Activated CD8-positive, alpha-beta memory T cell treated with anti-CD3 and anti-CD28 coated beads, Interleukin-2, amount 50 U/mL, for 48 hours (primary cell): Measurements from ENCODE around the gene DIO3.

Experiments
- DNase-seq: peaks from one replicate; pipeline ENCODE4 v3.0.0-alpha.2; 2020

DIO3 gene

DNA sequence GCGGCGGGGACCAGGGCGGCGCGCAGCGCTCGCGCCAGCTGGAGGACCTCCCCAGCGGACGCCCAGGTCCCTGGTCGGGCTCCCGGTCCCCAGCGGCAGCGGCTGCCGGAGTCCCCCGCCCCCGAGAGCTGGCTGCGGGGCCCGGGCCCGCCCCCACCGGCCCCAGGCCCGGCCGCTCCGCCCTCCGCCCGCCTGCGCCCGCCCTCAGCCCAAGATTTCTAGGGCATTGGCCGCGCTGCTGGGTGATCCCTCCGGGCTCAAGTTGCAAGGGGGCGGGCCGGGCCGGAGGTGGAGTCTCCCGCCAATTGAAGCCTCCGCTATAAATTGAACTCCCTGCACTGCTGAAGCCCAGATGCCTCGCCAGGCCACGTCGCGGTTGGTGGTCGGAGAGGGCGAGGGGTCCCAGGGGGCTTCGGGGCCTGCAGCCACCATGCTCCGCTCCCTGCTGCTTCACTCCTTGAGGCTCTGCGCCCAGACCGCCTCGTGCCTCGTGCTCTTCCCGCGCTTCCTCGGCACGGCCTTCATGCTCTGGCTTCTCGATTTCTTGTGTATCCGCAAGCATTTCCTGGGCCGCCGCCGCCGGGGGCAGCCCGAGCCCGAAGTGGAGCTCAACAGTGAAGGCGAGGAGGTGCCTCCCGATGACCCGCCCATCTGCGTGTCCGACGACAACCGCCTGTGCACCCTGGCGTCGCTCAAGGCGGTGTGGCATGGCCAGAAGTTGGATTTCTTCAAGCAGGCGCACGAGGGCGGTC lies at the start of gene DIO3:
DIO3 (plus strand) TSS at position 351 of the 752 bp plus-strand sequence.
- DNase-seq, result no peak

DNA sequence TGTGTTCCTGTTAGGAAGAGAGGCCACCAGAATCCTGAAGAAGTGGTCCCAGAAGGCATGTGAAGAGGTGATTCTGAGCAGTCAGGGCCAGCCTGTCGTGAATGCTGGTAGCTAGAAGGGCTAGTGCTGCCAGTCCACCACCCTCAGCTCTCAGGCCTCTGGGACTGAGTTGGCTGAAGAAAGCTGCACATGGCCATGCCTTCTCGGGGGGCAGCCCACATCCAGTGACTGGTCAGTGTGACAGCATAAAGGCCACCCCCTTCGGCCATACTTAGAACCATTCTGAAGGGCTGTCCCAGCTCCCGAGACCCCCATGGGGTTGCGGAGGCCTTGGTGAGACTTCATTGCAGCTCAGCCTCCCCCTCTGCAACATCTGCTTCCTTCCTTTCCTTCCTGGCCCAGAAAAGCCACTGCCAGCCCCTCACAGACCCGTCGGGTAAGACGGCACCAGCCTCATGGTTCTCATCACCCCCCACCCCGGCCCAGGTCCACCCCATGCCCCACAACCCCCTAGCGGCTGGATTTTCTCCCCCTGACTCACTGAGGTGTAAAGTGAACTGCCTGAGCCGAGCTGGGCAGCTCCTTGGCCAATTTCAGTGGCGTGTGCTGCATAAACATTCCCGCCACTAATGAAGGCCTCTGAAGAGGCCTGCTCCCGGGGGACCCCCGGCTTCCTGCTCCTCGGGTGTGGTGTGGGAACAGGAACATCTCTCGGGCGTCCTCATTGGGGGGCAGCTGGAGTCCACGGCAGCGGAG lies 49.5 kb upstream of the DIO3 start:
- DNase-seq, result no peak

DNA sequence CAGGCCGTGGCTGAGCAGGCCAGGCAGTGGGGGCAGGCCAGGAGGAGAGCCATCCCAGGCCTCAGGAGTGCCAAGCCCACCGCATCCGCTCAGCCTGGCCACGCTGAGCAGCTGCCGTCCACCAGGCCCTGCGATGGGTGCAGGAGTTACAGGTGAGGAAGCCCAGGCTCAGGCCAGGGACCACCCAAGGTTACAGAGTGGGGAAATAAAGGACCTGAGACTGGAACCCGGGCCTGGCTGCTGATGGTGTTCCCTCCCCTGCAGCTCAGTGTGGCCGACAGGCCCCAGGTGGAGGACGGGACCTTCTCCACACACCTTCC lies 49.0 kb upstream of the DIO3 start:
- no peak for DNase-seq

DNA sequence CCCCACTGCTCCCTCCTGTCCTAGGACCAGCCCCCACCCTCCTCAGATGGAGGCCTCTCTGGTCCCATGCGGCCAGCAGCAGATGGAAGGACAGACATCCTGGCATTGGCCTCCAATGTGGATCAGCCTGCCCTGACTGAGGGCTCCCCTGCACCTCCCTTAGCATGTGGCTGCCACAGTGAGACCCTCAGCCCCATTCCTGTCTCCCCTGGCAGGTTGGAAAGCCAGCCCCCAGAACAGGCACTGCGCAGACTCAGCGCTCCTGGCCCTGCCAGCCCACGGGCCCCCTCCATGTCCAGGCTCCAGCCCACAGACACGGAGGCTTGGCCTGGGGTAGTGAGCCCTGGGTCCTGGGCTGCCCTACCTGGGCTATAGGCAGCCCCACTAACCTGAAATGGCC lies 47.2 kb upstream of the DIO3 start:
- no peak for DNase-seq

DNA sequence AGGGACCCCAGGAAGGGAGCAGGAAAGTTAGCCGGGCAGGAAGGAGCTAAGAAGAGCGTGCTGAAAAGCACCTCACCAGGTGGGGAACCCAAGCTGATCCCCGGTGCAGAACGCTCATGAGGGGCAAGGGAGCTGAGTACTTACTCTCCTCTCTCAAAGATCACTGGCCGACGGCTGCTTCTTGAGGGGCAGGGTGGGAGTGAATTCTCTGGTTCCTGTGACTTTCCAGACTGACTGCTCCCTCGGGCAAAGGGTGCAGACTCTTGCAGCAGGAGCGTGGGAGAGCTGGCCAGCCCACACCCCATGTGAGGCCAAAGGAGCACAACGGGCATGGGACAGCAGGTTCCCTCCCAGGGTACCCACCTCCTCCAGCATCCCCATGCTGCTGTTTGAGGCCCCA lies 44.9 kb upstream of the DIO3 start:
- DNase-seq, result no peak

DNA sequence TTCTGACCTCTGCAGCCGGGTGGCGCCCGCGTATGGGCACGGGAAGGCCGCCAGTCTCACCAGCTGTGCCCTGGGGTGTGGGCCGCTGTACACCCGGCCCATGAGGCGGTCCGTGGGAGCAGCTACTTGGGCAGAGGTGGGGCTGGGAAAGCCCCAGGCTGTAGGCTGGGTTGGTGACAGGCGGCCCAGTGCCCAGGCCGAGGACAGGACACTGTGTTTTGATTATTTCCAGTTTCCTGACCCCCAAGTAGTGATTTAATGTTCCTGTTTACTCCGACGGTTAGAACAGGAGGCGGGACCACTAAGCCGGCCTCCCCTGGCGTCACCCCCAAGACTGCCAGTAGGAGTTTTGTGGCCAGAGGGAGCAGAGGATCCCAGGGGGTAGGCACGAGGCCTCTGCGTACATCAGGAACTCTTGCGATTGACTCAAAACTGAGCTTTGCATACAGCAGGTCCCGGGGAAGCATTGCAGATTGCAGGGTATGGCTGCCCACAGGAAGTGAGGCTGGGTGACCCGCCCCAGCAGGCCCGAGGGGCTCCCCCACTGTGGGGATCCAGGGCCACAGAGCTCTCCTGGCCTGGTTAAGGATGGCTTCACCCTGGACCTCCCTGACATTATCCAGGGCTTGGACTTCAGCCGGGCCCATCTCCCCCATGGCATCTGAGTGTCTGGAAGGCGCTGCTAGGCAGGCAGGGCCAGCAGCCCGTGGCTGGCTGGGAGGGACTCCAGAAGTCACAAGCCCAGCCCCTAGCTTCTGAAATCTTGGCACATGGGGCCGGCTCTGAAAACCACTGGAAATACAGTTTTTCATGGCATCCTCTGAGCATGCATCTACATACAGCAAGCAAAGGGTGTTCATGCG lies 42.5 kb upstream of the DIO3 start:
- DNase-seq, result no peak

DNA sequence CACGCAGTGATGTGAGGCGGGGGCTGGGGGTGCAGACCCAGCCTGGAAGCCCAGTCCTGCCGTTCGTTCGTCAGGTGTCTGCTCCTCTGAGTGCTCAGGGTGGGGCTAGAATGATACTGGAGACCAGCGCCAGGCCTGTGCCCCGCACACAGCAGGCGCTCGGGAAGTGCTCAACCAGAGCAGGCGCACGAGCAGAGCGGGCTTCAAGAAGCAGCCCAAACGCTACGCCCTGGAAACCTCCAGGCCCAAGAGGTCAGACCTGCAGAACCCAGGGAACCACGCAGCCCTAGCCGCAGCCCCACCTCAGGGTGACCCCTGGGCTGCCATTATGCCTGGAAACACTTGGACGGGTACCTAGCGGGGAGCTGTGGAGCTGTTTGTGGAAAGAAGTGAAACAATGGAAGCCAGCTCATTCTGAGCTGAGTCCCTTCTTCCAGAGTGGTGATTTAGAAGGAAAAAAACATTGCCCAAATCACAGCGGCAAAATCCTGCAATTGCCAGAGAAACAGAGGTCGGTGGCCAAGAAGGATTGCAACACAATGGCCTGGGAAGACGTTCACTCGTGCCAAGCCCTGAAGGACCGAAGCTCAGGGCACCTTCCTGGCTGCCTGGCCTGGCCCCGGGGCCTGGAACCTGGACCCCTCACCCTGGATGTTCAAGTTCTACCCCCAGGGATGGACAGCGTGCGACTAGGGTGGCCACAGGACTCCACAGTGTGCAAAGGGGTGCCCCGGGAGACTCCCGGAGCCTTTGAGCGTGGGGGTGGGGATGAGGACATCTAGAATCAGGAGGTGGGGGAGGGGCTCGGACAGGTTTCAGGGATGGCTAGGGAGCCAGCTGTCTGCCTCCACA lies 40.4 kb upstream of the DIO3 start:
- DNase-seq, result no peak

DNA sequence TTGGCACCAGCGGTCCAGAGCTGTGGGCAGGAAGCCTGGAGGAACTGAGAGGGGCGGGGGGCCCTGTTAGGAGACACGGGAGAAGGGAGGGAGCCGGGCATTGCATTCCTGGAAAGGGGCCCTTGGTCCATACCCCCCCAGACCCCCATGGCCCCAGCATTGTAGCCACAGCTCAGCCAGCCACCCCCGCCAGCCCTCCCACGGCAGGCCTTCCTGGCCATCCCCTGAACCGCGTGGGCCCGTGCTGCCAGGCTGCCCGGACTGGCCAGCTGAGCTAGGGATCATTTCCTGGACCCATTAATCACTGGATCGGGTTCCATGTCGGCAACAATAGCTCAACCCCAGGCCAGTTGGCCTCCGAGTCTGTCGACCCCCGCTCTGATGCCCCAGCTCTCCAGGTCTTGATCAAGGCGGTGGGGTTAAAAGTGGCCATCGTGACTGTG lies 39.8 kb upstream of the DIO3 start:
- DNase-seq, result no peak

DNA sequence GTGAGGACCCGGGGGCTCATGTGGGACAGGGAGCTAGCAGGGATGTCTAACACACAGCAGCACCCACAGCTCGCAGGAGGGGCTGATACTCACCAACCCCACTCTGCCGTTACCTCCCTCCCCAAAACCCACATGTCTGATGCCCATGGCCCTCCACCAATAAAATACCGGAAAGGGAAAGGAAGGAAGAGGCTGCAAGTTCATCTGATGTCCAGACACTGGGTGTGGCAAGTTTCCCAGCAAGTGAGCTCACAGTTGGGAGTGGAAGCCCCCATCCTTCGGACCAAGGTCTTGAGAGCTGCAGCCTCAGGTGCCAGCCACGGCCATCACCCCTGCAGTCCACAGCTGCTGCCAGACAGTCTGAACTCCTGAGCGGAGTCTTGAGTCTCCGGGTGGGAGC lies 39.3 kb upstream of the DIO3 start:
- no peak for DNase-seq

DNA sequence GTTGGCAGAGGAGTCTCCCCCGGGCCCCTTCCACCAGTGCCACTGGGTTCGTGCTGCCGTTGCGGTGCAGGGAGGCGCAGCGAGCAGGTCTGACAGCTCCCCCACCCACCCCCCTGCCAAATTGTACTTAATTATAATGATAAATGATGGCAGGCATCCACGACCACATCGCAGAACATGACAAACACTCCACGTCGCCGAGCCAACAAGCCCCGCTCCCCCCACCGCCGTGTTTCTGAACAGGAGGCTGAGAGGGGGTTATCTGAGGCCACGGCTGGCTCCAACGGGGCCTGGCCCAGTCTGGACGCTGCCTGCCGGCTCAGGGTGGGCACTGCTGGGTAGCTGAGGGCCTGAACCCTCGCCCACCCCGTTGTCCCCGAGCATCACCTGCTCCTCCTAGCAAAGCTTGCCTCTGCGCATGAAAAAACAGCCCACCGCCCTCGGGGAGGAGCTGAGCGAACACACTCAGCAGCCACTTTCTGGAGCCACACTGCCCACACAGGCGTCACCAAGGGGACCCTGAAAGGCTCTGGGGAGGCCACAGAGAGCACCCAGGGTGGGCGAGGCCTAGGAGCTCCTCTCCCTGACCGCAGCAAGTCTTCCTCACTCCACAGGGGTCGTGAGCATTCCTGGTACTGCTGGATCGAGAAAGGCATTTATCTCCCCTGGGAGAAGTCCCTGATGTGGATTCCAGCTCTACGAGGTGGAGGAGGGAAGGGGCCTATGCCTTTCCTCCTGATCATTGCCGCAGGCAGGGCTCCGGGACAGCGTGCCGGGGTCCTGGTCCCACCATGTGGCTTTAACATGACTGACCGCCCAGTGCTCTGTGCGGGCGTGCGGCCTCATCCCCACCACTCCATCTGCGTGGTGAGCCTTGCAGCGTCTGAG lies 35.4 kb upstream of the DIO3 start:
- no peak for DNase-seq

DNA sequence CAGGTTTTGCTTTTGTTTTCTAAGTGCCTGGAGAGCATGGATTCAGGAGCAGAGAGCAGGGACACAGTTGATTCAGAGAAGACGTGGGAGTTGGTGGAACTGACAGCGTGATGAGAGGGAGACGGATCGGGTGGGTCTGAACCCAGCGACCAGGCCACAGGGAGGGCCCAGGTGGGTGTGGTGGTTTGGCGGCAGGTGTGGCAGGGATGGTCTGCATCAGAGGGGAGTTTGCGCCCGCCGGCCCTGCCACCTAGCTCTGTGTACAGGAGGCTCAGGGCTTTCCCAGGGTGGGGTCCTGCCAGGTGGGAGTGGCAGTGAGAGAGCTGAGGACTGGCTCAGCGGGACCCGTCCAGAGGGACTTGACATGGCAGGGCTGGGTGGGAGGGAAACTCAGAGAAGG lies 33.3 kb upstream of the DIO3 start:
- DNase-seq, result no peak

DNA sequence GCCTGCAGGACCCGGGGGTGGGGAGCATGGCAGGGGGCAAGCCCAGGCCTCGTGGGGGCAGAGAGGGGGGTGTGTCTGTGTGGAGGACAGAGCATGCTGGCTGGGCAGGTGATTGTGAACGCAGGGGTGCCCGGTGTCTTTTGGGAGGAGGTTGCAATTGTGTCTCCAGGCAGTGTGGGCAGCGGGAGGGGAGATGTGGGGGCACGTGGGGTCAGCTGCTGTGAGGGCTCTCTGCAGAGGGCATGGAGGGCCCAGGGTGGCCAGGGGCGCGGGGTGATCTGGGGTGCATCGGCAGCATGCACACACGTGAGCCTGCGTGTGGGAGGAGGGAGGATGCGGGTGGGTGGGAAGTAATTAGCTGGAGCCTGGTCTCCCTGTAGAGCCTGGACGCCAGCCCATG lies 32.2 kb upstream of the DIO3 start:
- DNase-seq, result no peak

DNA sequence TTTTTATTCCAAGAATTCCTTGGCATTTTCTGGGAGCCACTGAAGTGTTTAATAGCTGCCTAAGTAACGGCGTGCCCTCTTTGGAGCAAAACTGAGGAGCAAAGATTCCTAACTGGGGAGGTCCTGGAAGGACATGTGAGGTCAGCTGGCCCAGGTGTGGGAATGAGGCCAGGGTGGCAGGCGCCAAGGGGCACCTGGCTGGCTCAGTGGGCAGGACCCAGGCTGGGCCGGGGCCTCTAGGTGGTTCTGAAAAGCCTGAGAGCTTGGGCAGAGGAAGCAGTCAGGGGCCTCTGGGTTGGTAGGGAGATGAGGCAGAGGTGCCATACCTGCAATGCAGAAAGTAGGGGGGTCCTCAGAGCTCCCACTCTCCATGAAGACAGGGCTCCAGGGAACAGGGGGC lies 27.1 kb upstream of the DIO3 start:
- DNase-seq, result no peak

DNA sequence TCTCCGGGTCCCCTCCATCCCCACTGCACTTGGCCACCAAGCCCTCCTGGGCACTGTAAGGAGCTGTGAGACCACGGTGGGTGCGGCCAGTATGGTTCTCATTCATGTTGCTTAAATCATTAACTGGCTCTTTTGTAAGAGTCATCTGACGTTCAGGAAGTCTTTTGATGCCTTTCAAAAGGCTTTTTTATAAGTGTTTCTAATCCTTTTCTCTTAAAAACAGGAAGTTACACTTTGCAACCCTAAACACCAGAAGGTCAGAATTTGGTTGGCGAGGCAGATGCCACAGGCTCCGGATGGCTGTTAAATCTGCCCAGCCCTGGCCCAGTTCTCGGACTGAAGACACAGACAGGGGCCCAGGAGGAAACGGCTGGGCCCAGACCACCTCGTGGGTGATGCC lies 26.1 kb upstream of the DIO3 start:
- no peak for DNase-seq

DNA sequence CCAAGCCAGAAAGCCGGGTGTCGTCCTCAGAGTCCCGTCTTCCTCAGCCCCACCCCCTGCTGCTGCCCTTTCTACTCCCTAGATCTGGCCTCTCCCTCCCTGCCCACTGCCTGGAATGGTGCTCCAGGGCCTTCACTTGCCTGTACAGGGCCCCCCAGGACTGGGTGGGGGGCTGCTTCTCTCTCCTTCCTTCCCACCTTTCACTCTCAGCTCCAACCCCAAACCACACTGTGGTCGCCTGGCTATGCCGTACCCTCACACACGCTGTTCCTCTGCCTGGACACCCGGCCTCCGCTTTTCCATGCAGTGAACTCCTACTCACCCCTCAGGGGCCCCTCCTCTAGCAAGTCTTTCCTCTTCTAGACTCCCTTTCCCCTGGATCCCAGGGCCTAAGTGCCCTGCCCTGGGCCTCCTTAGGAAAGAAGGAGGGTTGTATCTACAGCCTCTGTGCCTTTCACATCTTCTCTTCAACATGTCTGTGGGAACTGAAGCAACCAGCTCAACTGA lies 25.5 kb upstream of the DIO3 start:
- DNase-seq, result no peak

DNA sequence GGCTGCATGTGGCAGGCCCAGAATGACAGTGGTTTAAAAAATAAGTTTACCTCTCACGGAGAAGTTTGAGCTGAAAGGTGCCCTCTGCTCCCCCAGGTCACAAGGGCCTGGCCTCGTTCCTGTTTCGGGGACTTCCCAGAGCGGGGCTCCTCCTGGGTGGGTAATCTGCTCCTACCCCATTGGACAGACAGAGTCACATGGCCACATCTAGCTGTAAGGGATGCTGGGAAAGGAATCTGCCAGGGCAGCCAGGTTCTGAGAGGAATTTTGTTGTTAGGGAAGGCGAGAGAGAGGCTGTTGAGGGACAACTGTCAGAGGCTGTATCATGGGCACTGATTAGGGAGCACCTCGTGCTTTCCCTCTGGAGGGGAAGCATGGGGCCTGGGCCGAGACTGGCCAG lies 24.0 kb upstream of the DIO3 start:
- no peak for DNase-seq

DNA sequence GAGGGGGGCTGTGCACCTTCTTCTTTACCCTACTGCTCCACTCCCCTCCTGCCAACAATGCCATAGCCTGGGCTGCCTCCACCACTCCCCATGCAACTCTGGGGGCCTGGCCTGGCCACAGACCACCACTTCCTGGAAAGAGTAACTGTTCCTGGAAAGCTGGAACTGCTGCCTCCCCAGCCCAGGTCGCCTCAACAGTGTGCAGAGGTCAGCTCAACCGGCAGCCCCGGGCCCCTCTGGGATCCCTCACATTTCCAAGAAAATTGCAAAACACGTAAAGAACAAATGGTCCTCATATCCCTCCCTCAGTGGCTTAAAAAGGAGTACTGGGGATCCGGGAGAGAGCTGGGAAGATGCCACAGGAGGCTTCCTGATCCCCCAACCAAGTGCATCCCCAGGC lies 22.4 kb upstream of the DIO3 start:
- no peak for DNase-seq

DNA sequence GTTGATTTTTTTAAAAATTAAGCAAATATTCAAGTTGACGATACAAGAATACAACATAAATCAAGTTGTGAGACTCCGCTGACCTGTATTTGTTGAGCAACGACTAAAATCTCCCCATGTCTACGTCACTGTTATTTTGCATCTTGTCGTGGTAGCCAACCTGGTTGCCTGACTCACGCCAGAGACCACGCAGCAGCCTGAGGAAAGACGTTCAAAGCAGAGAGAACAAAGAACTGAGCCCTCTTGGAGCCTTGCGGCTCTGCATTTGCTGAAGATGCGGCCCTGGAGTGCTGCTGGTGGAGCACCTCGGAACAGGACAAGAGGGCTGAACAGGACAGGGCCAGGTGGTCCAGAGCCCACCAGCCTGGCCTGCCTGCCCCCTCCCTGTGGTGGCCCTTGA lies 21.4 kb upstream of the DIO3 start:
- no peak for DNase-seq

DNA sequence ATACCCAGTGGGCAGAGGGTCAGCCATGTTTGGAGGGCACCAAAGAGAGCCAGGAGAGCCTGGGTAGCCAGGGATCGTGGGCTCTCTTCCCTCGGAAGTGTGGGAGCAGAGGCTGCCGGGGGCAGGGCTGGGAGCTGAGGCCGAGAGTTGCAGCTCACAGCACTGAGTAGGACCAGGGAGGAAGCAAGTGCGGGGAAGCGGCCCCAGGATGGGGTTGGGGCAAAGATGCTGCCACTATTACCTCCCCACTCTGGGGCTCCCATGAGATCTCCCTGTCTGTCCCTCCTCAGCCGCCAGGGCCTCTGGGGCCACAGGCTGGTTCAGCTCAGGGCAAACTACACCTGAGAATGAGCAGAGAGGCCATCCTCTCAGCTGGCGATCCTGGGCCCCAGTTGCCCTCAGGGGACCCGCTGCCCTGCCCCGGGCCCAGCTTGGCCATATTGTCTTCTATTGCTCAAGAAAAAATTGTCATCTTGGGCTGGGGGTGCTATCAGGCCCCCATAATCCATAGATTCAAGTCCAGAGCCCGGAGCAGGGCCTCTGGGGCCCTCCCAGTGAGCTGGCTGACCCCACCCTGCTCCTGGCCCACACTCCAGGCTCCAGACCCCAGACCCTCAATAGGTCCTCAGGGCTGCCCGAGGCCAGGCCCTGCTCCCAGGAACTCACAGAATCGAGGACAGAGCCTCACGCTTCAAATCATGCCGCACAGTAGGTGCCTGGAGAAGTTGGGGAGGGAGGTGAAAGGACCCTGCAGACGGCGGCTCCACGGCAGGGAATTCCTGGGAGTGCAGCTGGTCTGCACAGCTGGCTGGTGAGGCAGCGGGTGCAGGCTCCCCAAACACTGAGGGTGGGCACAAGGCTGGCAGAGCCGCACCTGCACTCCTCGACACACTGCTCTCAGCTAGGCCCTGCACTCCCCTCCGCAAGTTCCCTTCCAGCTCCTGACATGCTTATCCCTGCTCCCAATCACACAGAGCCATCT lies 20.5 kb upstream of the DIO3 start:
- no peak for DNase-seq

DNA sequence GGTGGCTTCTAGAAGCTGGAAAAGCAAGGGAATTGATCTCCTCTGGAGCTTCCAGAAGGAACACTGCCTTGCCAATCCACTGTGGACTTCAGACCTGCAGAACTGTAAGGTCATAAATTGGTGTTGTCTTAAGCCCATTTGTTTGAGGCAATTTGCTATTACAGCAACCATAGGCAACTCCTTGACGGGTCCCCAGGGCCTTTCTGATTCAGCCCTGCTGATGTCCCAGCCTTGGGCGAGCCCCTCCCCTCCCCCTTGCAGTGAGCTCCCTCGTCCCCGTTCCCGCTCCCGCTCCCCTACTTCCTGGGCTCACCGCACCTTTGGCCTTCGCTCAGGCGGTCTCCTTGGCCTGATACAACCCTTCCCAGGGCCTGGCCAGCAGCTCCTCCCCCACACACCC lies 18.9 kb upstream of the DIO3 start:
- no peak for DNase-seq
